WTC11 (cell line): ENCODE data around the gene ARHGAP10. TPM values are rescaled to one million over a fixed set of nuclear protein-coding genes. Genes with fewer than 3 reads are reported as not detected.

Source experiments
- ATAC-seq: fragments of 200-7000 bp; cut with Tn5 transposase; 2 replicates; pipeline ENCODE4 v1.10.0; 2021; ENCODE audit warnings: mild to moderate bottlenecking, moderate library complexity
- CTCF ChIA-PET: fragments of 300-600 bp; sonication (Branson Sonifier 250); formaldehyde crosslinking; loops from one replicate; lab custom pipeline; 2021; ENCODE audit warnings: antibody characterized with exemption; lab: Charles Lee
- POLR2A ChIA-PET: fragments of 350-600 bp; sonication (Branson Sonifier 250); formaldehyde crosslinking; loops from one replicate; lab custom pipeline; 2021; ENCODE audit warnings: antibody characterized with exemption; lab: Charles Lee
- DNase-seq: peaks from one replicate; pipeline ENCODE4 v3.0.0; 2021; ENCODE audit warnings: low spot score
- H3K27ac Mint-ChIP-seq: 2 replicates; pipeline ENCODE4 v1.8.0; 2021; ENCODE audit warnings: mixed read lengths
- H3K27me3 Mint-ChIP-seq: 2 replicates; pipeline ENCODE4 v1.8.0; 2021; ENCODE audit warnings: low read depth, mild to moderate bottlenecking, moderate library complexity, mixed read lengths
- H3K36me3 Mint-ChIP-seq: 2 replicates; pipeline ENCODE4 v1.8.0; 2021; ENCODE audit warnings: mixed read lengths
- H3K4me1 Mint-ChIP-seq: 2 replicates; pipeline ENCODE4 v1.8.0; 2022; ENCODE audit warnings: mixed read lengths
- H3K4me3 Mint-ChIP-seq: 2 replicates; pipeline ENCODE4 v1.8.0; 2021; ENCODE audit warnings: mild to moderate bottlenecking, moderate library complexity, mixed read lengths
- H3K9me3 Mint-ChIP-seq: 2 replicates; pipeline ENCODE4 v1.8.0; 2021; ENCODE audit warnings: mixed read lengths
- ATF1 ChIP-seq: sonication (generic); formaldehyde crosslinking; IDR thresholded peaks from 2 replicates; pipeline ENCODE4 v1.8.1; 2023; ENCODE audit warnings: mild to moderate bottlenecking, moderate library complexity, missing genetic modification reagents
- CREM ChIP-seq: sonication (generic); formaldehyde crosslinking; IDR thresholded peaks from 2 replicates; pipeline ENCODE4 v1.8.1; 2022; ENCODE audit warnings: mild to moderate bottlenecking, missing genetic modification reagents, moderate library complexity
- ELF4 ChIP-seq: sonication (generic); formaldehyde crosslinking; IDR thresholded peaks from 2 replicates; pipeline ENCODE4 v1.8.1; 2022; ENCODE audit warnings: low read depth, mild to moderate bottlenecking, moderate library complexity, missing genetic modification reagents
- EMX1 ChIP-seq: fragments of 250-450 bp; sonication (Bioruptor Pico); IDR thresholded peaks from 2 replicates; pipeline ENCODE4 v1.8.0; 2021; ENCODE audit warnings: mild to moderate bottlenecking
- ESRRA ChIP-seq: sonication (generic); formaldehyde crosslinking; IDR thresholded peaks from 2 replicates; pipeline ENCODE4 v1.8.1; 2022; ENCODE audit warnings: mild to moderate bottlenecking, missing genetic modification reagents, borderline replicate concordance
- FOXJ3 ChIP-seq: sonication (generic); formaldehyde crosslinking; IDR thresholded peaks from 2 replicates; pipeline ENCODE4 v1.9.0; 2021; ENCODE audit warnings: missing genetic modification reagents, mild to moderate bottlenecking, borderline replicate concordance
- FOXK1 ChIP-seq: sonication (generic); formaldehyde crosslinking; IDR thresholded peaks from 2 replicates; pipeline ENCODE4 v1.8.0; 2022; ENCODE audit warnings: mild to moderate bottlenecking, moderate library complexity, missing genetic modification reagents
- NFATC4 ChIP-seq: fragments of 250-450 bp; sonication (Bioruptor Pico); IDR thresholded peaks from 2 replicates; pipeline ENCODE4 v1.9.0; 2021; ENCODE audit warnings: mild to moderate bottlenecking
- NR3C1 ChIP-seq: sonication (generic); formaldehyde crosslinking; conservative IDR thresholded peaks from 2 replicates; pipeline ENCODE4 v1.8.1; 2023; ENCODE audit warnings: low read depth, mild to moderate bottlenecking, missing genetic modification reagents
- SMAD4 ChIP-seq: sonication (generic); formaldehyde crosslinking; IDR thresholded peaks from 2 replicates; pipeline ENCODE4 v1.8.0; 2022; ENCODE audit warnings: mild to moderate bottlenecking, missing genetic modification reagents
- SP1 ChIP-seq: sonication (generic); formaldehyde crosslinking; conservative IDR thresholded peaks from 2 replicates; pipeline ENCODE4 v1.8.1; 2022; ENCODE audit warnings: missing genetic modification reagents
- ZNF138 ChIP-seq: sonication (generic); formaldehyde crosslinking; conservative IDR thresholded peaks from 2 replicates; pipeline ENCODE4 v1.8.1; 2022; ENCODE audit warnings: mild to moderate bottlenecking, moderate library complexity, missing genetic modification reagents
- ZNF232 ChIP-seq: sonication (generic); formaldehyde crosslinking; IDR thresholded peaks from 2 replicates; pipeline ENCODE4 v1.8.0; 2022; ENCODE audit warnings: mild to moderate bottlenecking, missing genetic modification reagents
- ZNF263 ChIP-seq: sonication (generic); formaldehyde crosslinking; IDR thresholded peaks from 2 replicates; pipeline ENCODE4 v1.8.1; 2022; ENCODE audit warnings: low read depth, mild to moderate bottlenecking, moderate library complexity, missing genetic modification reagents
- ZNF416 ChIP-seq: fragments of 250-450 bp; sonication (Bioruptor Pico); IDR thresholded peaks from 2 replicates; pipeline ENCODE4 v1.9.0; 2021; ENCODE audit warnings: mild to moderate bottlenecking, inconsistent platforms
- total RNA-seq: library from RNA; stranded (reverse); gene quantifications from 3 replicates; pipeline ENCODE4 v1.2.3, GENCODE V29; 2021
- TF ChIP-seq, protein P1 (sequence below): sonication (generic); formaldehyde crosslinking; IDR thresholded peaks from 2 replicates; pipeline ENCODE4 v1.8.1; 2022; ENCODE audit warnings: missing genetic modification reagents, borderline replicate concordance
- TF ChIP-seq, protein P2 (sequence below): sonication (generic); formaldehyde crosslinking; IDR thresholded peaks from 2 replicates; pipeline ENCODE4 v1.8.0; 2022; ENCODE audit warnings: mild to moderate bottlenecking, missing genetic modification reagents
- TF ChIP-seq, protein P3 (sequence below): sonication (generic); formaldehyde crosslinking; IDR thresholded peaks from 2 replicates; pipeline ENCODE4 v1.8.1; 2023; ENCODE audit warnings: mild to moderate bottlenecking, missing genetic modification reagents, moderate library complexity
- TF ChIP-seq, protein P4 (sequence below): sonication (generic); formaldehyde crosslinking; IDR thresholded peaks from 2 replicates; pipeline ENCODE4 v1.8.0; 2022; ENCODE audit warnings: mild to moderate bottlenecking, missing genetic modification reagents
- TF ChIP-seq, protein P5 (sequence below): fragments of 250-450 bp; sonication (Bioruptor Pico); IDR thresholded peaks from 2 replicates; pipeline ENCODE4 v1.9.0; 2021; ENCODE audit warnings: mild to moderate bottlenecking
- TF ChIP-seq, protein P6 (sequence below): sonication (generic); formaldehyde crosslinking; conservative IDR thresholded peaks from 2 replicates; pipeline ENCODE4 v1.8.1; 2023; ENCODE audit warnings: mild to moderate bottlenecking, low read depth, missing genetic modification reagents, moderate library complexity
- TF ChIP-seq, protein P7 (sequence below): sonication (generic); formaldehyde crosslinking; IDR thresholded peaks from 2 replicates; pipeline ENCODE4 v1.8.0; 2022; ENCODE audit warnings: mild to moderate bottlenecking, missing genetic modification reagents

ARHGAP10 gene
- total RNA-seq, 1 experiment from 2014 or later: 9.6 TPM

DNA sequence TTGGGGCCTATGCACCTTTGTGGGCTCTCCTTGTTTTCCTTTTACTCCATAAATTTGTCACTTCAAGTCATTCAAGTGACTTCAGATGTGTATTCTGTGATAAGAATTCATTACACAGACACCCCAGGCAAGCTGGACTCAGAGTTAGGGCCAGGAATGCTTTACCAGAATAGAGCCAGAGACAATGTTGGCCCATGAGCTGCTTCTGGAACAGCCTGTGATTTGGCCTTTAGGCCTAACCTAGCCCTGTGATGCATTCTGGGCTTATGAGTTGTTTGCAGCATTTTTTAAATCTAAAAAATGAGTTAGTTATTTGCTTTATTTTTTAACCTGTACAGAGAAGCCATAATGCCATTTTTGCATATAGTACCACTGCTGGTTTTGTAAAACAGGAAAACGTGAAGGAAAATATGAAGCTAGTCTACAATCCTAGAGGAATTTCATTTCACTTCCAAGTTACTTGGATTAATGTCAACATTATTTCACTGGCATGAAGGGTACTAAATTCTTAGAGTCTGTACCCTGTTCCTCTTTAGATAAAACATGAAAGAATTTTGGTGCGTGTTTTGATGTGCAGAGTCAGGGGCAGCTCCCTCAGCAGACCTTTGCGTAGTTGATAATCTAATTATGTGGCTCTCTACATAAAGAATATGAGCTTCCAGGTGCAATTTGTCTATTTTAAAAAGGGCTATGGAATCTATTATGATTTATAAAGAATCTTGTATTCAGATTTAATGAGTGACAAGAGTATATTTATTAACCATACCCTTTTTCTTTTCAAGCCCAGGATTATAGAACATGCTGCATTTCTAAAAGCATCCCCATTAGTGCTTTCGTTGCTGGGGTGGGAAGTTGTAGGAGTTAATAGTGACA, 84.7 kb downstream of the ARHGAP10 start (continued):
- TF ChIP-seq, protein P1, sequence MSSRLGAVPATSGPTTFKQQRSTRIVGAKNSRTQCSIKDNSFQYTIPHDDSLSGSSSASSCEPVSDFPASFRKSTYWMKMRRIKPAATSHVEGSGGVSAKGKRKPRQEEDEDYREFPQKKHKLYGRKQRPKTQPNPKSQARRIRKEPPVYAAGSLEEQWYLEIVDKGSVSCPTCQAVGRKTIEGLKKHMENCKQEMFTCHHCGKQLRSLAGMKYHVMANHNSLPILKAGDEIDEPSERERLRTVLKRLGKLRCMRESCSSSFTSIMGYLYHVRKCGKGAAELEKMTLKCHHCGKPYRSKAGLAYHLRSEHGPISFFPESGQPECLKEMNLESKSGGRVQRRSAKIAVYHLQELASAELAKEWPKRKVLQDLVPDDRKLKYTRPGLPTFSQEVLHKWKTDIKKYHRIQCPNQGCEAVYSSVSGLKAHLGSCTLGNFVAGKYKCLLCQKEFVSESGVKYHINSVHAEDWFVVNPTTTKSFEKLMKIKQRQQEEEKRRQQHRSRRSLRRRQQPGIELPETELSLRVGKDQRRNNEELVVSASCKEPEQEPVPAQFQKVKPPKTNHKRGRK (CRISPR knock-in tag): no peak
- no peak for TF ChIP-seq ESRRA
- TF ChIP-seq, protein P2, sequence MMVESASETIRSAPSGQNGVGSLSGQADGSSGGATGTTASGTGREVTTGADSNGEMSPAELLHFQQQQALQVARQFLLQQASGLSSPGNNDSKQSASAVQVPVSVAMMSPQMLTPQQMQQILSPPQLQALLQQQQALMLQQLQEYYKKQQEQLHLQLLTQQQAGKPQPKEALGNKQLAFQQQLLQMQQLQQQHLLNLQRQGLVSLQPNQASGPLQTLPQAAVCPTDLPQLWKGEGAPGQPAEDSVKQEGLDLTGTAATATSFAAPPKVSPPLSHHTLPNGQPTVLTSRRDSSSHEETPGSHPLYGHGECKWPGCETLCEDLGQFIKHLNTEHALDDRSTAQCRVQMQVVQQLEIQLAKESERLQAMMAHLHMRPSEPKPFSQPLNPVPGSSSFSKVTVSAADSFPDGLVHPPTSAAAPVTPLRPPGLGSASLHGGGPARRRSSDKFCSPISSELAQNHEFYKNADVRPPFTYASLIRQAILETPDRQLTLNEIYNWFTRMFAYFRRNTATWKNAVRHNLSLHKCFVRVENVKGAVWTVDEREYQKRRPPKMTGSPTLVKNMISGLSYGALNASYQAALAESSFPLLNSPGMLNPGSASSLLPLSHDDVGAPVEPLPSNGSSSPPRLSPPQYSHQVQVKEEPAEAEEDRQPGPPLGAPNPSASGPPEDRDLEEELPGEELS (CRISPR knock-in tag): no peak
- TF ChIP-seq ZNF416 (CRISPR knock-in tag): no peak
- TF ChIP-seq ELF4 (CRISPR knock-in tag): no peak
- no peak for TF ChIP-seq ATF1 (CRISPR knock-in tag)
- TF ChIP-seq, protein P3, sequence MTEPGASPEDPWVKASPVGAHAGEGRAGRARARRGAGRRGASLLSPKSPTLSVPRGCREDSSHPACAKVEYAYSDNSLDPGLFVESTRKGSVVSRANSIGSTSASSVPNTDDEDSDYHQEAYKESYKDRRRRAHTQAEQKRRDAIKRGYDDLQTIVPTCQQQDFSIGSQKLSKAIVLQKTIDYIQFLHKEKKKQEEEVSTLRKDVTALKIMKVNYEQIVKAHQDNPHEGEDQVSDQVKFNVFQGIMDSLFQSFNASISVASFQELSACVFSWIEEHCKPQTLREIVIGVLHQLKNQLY: no peak
- TF ChIP-seq SP1 (CRISPR knock-in tag): no peak
- no peak for TF ChIP-seq CREM
- no peak for TF ChIP-seq SMAD4
- TF ChIP-seq ZNF263 (CRISPR knock-in tag): no peak
- no peak for TF ChIP-seq ZNF138 (CRISPR knock-in tag)

DNA sequence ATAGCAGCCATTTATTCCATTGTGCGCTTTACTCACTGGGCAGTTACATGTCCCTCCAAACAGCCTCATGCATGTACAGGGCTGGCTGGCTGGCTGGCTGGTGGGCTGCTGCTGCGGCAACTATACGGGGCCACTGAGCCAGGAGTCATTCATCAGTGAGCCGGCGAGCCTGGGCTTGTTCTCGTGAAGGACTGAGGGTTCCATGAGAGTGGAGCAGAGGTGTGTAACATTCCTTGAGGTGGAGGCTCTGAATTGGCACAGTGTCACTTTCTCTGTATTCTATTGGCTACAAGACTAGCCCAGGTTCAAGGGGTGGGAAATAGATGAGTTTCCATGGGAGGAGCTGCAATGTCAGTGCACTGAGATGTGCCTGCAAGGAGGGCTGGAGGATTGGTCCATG, 89.1 kb downstream of the ARHGAP10 start:
- TF ChIP-seq ZNF232 (CRISPR knock-in tag) (no peak), SMAD4 (no peak), FOXK1 (CRISPR knock-in tag) (no peak), EMX1 (no peak), NR3C1 (CRISPR knock-in tag) (no peak), FOXJ3 (CRISPR knock-in tag) (no peak), NFATC4 (no peak), ATF1 (CRISPR knock-in tag) (no peak)
- TF ChIP-seq, protein P4, sequence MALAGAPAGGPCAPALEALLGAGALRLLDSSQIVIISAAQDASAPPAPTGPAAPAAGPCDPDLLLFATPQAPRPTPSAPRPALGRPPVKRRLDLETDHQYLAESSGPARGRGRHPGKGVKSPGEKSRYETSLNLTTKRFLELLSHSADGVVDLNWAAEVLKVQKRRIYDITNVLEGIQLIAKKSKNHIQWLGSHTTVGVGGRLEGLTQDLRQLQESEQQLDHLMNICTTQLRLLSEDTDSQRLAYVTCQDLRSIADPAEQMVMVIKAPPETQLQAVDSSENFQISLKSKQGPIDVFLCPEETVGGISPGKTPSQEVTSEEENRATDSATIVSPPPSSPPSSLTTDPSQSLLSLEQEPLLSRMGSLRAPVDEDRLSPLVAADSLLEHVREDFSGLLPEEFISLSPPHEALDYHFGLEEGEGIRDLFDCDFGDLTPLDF (CRISPR knock-in tag): no peak
- TF ChIP-seq, protein P5, sequence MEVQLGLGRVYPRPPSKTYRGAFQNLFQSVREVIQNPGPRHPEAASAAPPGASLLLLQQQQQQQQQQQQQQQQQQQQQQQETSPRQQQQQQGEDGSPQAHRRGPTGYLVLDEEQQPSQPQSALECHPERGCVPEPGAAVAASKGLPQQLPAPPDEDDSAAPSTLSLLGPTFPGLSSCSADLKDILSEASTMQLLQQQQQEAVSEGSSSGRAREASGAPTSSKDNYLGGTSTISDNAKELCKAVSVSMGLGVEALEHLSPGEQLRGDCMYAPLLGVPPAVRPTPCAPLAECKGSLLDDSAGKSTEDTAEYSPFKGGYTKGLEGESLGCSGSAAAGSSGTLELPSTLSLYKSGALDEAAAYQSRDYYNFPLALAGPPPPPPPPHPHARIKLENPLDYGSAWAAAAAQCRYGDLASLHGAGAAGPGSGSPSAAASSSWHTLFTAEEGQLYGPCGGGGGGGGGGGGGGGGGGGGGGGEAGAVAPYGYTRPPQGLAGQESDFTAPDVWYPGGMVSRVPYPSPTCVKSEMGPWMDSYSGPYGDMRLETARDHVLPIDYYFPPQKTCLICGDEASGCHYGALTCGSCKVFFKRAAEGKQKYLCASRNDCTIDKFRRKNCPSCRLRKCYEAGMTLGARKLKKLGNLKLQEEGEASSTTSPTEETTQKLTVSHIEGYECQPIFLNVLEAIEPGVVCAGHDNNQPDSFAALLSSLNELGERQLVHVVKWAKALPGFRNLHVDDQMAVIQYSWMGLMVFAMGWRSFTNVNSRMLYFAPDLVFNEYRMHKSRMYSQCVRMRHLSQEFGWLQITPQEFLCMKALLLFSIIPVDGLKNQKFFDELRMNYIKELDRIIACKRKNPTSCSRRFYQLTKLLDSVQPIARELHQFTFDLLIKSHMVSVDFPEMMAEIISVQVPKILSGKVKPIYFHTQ (CRISPR knock-in tag): no peak
- TF ChIP-seq, protein P6, sequence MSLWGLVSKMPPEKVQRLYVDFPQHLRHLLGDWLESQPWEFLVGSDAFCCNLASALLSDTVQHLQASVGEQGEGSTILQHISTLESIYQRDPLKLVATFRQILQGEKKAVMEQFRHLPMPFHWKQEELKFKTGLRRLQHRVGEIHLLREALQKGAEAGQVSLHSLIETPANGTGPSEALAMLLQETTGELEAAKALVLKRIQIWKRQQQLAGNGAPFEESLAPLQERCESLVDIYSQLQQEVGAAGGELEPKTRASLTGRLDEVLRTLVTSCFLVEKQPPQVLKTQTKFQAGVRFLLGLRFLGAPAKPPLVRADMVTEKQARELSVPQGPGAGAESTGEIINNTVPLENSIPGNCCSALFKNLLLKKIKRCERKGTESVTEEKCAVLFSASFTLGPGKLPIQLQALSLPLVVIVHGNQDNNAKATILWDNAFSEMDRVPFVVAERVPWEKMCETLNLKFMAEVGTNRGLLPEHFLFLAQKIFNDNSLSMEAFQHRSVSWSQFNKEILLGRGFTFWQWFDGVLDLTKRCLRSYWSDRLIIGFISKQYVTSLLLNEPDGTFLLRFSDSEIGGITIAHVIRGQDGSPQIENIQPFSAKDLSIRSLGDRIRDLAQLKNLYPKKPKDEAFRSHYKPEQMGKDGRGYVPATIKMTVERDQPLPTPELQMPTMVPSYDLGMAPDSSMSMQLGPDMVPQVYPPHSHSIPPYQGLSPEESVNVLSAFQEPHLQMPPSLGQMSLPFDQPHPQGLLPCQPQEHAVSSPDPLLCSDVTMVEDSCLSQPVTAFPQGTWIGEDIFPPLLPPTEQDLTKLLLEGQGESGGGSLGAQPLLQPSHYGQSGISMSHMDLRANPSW (CRISPR knock-in tag): no peak
- TF ChIP-seq, protein P7, sequence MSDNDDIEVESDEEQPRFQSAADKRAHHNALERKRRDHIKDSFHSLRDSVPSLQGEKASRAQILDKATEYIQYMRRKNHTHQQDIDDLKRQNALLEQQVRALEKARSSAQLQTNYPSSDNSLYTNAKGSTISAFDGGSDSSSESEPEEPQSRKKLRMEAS: no peak
- no peak for DNase-seq
- Mint-ChIP-seq H3K36me3 (no peaks in the 10 kb centered on the region), H3K4me3 (no peak overlapping the region), H3K9me3 (no peaks in the 10 kb centered on the region), H3K4me1 (no peaks in the 10 kb centered on the region), H3K27me3 (no peaks in the 10 kb centered on the region), H3K27ac (0 out of 2 replicates have a peak overlapping the region, but pooled peaks have one; percentile 64)
- CTCF ChIA-PET: interaction anchor here (1.2 kb wide), 1 partner anchor 46 kb away, joined by 3 read pairs; no protein-coding TSS in a partner anchor
- ATAC-seq: no peak; the same call in 1 of the 2 replicates
- POLR2A ChIA-PET: no interaction called here
